GM21737 (cell line): ENCODE results near the gene ONECUT3.

Experiments
- ATAC-seq: cut with Tn5 transposase; IDR thresholded peaks from one replicate; pipeline ENCODE4 v1.9.1; 2021; ENCODE audit warnings: mild to moderate bottlenecking, moderate library complexity; ENCODE audit not compliant: unreplicated experiment

Gene ONECUT3

DNA sequence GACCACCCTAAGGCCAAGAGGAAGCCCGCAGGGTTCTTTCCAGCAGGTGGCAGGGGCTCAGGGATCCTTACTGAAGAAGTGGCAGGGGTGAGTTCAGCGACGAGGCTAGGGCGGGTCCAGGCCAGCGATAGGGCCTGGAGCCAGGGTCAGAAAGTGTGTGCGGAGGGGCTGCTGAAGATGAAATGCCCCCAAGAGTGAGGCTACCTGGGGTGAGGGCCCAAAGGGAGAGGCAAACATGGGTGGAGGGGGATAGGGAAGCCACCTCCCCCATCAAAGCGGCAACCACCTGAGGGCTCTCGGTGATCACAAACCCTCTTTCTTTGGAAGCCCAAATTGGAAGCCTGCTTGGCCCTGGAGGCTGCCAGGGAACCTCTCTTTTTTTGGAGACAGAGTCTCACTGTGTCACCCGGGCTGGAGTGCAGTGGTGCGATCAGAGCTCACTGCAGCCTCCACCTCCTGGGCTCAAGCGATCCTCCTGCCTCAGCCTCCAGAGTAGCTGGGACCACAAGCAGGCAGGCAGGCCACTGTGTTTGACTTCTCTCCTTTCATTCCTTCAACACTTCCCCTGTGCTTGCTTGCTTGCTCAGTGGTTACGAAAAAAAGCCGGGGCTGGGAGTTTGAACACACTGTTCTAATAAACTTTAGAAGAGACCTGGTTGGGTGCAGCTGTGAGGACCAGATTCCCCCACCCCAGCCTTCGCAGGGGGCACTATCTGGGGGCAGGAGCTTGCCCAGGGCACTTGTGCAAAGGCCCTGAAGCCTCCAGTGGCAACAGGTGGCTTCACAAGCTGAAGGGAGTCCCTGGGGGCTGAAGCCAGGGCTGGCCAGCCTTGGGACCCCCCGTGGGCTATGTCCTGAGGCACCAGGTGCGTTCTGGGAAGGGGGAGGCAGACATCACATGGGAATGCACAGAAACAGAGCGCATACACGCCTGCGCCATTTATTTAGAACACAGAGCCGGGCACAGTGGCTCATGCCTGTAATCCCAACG, 60.2 kb downstream of the ONECUT3 start:
- no peak for ATAC-seq

DNA sequence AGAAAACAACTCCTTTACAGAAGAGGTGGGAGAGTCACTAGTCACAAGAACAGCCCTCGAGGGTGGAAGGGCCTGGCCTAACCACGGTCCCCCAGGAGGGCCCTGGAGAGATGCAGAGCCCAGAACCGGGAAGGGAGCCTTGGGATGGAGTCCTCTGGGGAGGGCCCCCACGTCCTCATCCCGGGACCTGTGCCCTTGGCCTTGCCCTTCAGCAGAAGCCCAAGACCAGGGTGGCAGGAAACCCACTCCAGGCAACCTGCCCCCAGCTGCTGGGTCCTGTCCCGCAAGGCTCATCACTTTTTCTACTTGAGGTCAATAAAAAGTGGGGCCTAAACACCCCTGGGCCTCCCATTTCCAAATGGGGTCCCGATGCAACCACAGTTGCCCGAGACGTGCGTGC, 61.1 kb downstream of the ONECUT3 start:
- no peak for ATAC-seq

DNA sequence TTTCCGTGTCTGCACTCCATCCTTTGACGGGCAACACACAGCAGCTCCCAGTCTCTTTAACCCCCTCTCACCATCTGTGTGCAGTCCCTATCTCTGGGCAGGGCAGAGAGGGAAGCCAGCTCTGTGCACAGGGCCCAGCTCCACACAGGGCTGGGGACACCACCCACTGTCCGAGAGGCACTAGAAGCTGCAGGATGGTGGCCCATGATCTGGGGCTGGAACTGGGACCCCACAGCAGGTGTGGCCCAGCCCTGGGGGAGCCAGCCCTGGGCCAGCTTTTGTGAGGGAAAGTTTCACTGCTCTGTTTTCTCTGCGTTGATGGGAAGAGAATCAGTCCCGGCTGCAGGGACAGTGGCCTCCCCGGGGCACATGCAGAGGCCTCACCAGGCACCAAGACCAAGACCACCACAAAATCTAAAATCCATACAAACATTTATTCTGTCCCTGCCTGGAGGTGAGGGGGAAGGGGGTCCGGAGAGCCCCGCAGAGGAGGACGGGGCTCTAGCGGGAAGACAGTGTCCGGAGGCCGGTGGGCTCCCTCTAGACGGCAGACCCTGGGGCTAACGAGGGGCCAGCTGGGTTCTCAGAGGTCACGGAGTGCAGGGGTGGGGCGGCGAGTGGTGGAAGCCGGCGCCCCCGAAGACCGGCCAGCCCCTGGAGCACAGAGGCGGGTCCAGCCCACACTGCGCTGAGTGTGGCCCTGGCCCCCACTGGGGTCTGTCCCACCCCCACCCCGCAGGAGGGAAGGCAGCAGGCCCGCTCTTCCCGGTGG, 61.7 kb downstream of the ONECUT3 start:
- no peak for ATAC-seq

DNA sequence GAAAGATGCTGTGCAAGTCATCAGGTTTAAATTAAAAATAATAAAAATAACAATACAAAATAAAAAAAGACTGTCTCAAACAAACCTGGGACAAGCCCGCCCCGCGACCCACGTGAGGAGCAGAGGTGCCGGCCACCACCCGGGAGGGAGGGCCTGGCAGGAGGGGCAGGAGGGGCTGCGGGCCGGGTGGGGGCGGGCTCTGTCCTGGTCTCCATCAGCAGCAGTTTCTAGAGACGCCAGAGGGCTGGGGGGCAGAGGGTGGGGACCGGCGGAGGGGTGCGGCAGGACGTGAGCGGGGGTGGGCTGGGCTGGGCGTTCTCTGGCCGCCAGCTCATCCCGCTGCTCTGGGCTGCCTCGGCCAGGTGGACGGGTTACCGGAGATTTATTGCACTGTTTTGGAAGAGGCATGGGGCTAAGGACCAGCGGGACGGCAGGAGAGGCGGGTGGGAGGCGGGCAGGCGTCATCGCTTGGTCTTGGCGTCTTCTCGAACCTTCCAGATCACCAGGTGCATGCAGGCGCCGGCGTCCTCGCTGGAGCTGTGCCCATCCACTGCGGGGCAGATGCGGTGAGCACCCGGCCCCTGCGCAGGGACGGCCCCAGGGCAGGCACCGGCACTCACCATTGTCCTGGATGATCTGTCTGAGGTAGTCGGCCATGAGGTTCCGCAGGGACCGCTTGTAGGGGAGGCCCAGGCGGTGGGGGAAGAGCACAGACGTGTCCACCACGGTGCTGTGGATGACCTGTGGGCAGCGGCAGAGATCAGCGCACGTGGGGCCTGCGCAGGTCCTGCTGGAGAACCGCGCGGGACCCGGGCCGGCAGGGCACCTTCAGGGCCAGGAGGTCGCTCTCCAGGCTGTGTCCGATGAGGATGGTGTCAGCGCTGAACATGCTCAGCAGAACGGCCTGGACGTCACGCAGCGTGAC, 62.6 kb downstream of the ONECUT3 start:
- no peak for ATAC-seq

DNA sequence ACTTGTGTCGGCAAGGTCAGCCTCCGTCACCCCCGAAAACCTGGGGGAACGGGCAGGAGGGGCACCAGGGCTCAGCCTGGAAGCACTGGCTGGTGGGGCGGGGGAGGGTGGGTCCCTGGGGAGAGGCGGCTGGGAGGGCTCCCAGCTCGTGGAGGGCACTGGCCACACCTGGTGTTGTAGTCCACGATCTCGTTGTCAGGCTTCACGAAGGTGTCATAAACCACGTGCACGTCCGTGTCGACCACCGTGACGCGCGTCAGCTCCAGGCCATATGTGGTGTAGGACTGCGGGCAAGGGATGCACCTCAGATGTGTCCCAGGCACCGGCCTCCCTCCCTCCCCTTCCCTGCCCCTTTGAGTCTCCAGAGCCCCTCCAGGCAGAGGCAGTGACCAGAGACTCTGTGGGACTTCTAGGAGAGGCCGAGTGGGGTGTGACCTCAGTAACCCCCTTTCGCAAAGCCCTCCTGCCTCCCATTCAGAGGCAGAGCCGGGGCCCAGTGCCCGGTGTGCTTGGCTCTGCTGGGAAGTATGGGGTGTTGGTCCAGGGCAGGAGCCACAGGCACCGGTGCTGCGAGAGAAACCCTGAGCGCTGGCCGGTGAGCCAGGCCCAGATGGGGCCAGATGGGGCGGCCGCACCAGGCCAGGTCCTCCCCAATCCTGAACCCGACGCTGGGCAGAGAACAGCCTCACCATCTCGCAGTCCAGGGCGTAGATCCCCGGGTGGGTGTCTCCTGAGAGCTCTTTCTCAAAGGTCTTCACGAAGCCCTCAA, 63.4 kb downstream of the ONECUT3 start:
- ATAC-seq, result no peak

DNA sequence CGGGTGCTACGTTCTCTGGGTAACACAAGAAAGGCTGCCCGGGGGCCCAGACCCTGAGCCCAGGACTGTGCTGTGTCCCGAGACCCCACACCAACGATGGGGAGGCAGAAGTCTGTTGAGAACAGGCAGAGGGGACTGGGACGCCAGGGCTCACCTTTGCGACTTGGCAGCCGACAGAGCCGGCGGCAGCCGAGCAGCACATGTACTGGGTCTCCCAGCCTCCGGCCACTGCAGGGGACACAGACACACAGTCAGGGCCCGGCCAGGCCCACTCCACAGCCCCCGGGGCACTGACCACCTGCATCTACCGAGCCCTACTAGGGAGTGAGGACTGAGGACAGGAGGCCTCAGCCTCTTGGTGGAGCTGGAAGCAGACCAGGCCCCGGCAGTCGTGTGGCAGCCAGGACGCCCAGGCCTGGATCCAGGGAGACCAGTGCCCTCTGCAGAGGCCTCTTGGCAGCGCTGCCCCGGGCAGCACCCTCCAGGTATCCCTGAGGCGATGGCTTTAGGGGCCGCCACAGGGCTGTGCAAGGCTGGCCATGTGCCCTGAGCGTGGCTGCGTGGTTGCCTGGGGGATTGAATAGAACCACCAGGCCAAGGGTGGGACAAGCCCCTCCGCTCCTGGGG, 64.4 kb downstream of the ONECUT3 start:
- ATAC-seq, result no peak

DNA sequence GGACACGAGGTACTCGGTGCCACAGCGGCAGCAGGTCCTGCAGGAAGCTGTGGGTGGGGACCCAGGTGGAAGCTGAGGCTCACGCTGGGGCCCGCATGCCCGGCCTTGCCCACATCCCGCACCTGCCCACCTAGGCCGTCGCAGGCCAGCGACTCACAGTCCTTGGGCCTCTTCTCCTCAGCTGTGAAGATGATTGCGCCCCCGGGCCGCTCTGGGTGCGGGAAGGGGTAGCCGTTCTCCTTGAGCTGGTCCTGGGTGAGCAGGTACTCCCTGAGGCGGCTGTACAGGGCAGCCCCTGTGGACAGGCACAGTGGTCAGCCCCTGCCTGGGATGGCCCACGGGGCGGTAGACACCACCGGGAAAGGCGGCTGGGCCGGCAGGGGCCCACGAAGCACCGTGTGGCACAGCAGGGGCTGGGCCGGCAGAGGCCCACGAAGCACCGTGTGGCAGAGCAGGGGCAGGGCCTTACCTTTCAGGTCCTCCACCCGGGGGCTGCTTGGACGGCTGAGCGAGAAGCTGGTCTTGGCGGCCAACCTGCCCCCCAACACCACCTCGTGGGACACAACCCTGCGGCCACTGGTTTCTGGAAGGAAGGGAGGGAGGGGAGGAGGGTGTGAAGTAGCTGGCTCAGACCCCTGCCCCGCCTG, 65.4 kb downstream of the ONECUT3 start:
- ATAC-seq, result no peak

DNA sequence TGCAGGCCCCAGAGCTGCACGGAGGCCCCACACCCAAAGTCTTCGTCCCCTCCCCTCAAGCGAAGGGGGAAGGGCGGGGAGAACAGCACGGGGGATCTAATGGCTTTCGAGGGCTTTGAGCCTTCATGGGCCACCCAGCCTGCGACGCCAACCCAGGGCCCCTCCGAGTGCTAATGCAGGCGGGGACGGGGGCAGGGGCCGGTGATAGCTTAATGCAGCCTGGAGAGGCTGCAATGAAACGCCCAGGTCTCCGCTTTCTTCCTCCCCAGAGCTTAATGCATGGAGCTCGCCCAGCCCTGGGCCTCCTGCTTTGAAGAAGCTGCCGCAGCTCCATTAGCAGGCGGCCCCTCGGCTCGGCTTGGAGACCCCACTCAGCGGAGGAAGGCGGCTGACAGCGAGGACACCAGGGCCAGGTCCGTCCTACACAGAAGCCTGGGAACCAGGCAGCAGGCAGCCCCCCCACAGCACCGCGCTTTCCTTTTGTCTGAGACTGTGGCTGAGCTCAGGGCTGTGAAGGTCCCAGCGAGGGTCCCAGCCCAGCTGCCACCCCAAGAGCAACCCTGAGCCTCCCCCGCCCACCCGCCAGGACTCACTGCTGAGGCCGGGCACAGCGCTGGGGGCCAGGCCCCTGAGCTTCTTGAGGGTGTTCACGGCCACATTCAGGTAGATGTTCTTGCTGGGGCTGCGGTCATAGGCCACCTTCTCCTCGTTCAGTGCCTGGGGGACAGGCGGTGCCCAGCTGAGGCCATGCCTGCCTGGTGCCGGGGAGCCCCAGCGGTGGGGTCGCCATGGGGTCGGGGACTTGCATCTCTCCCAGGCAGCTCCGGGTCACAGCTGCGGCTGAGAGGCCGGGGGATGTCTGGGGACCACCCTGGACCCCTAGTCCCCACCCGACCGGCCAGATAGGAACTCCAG, 66.3 kb downstream of the ONECUT3 start:
- no peak for ATAC-seq

DNA sequence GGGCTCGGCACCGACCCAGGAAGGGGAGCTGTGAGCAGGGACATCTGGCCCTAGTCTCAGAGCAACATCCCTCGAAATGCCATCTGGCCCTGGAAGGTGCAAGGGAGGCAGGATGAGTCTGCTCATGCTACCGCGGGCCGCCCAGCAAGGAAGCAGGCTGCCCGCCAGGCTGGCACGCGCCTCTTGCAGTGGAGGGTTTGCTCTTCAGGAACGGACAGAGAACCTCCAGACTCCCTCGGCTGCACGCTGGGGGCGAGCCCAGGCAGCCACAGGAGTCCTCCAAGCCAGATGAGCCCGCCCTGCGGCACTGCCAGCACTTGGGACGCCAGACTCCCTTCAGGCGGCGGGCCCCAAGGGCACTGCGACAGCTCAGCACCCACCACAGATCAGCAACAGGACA, 68.9 kb downstream of the ONECUT3 start:
- ATAC-seq, result no peak

DNA sequence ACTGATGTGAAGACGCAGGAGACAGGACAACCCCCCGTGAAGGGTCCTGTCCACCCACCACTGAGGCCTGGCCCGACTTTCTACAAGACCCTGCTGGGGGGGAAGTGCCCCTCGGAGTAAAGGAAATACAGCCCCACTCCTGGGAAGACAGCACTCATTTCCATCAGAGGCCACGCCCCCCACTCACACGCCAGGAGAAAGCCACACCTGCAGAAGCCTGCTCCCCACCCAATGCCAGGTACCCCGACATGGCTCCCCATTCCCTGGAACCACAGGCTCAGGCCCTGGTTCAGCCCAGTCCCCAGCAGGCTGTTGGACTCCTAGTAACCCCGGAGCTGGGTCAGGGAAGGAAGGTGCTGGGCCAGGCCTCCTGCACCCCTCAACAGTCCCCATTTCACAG, 69.7 kb downstream of the ONECUT3 start:
- ATAC-seq, result no peak

DNA sequence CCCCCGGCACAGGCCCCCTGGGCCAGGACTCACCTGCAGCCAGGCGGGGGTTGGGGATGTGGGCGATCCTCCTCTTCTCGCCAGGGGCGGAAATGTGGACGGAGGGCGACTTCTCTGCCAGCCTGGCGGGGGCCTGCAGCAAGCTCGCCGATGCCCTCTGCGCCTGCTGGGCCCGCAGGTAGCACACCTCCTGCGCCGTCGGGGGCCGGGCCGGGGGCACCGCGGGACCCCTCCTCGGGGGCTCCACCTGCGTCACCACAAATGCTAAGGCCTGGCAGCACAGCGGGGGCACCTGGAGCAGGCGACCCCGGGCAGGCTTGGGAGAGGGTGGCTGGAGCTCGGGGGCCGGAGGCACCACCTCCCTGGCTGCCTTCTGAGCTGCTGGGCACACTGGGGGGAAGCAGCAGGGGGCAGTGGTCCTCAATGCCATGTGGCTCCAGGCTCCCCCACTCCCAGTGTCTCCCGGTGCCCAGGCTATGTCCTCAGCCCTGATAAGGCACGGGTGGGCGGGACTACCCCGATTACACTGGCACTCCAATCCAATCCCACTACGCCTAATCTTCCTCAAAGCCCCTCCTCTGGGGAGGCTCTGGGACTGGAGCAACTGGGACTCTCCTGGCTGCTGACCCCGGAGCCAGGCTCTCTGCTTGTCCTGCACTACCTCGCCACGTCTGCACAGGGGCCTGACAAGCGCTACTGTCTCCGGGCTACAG, 70.4 kb downstream of the ONECUT3 start:
- no peak for ATAC-seq

DNA sequence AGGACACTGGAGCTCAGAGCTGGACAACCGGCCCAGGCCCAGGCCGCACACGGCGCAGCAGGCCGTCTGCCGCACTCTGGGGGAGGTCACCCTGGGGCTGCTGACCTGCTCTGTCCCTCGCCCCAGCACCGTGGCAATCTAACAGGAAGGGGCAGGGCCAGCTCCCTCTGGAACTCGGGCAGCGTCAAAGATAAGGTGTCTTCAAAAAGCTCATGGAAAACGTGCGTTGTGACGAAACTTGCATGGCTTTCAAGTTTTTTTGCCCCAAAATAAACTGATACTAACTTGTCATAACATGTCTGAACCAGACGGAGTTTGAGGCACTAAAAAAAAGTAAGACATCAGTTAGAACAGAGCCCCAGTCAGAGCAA, 70.9 kb downstream of the ONECUT3 start:
- no peak for ATAC-seq

DNA sequence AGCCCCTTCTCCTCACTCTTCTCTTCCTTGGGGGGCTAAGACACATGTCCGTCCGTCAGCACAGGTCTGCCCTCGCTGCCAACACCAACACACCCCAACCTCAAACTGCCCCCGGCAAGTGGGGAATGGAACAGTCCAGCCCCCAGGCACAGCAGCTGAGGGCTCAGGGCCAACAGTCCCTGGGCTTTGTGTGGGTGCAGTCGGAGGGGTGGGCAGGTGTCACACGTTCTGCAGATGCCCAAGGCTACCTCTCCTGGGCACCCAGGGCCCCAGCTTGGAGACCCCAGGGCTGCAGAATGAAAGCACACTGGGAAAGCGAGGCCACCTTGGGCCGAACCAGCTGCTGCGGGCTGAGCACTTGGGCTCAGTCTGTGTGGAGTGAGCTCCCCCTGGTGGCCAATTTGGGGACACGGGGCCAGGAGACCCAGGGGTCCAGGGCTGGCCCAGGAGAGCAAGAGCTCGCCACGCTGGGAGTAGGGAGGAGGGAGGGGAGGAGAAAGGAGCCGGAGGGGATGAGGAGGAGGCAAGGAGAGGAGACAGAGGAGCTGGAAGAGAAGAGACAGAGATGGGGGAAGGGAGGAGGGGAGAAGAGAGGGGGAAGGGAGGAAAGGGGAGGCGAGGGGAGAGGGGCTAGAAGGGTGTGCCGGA, 72.7 kb downstream of the ONECUT3 start:
- ATAC-seq, result no peak

DNA sequence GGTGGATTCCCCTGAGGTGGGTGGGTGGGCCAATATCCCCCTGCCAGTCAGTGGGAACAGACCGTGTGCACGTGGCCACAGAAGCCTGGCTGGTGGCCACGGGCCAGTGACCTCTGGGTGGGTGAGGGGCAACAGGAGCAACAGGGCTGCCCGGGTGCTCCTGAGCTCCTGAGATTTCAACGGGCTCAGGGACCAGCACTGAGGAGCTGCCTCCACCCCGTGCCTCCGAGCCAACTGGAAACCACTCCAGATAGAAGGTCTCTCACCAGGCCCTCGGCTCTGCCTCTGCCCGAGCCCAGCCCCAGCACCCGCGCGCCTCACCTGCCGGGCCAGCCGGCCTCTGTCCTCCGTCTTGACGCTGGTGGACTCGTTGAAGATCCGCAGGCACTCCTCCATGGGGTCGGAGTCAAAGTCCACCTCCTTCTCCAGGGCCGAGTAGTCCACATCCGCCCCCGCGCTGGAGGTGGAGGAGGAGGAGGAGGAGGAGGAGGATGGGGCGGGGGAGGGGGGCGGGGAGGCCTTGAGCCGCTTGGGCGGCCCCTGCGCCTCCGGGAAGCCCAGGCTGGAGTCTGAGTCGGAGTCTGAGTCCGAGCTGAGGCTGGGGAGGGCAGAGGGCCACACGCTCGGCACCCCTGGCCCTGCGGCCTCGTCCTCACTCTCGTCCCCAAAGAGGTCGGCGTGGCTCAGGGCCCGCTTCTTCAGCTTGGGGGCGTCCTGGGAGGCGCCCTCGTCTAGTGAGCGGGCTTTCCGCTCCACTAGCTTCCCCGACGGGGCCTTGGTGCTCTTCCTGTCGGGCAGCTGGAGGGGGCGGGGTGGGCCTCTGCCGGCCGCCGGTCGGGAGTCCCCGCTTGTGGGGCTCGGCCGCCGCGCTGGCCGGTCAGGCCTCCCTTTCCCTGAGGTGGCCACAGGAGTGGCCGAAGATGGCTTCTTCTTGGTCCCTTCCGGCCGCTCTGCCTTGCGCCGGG, 73.5 kb downstream of the ONECUT3 start:
- no peak for ATAC-seq

DNA sequence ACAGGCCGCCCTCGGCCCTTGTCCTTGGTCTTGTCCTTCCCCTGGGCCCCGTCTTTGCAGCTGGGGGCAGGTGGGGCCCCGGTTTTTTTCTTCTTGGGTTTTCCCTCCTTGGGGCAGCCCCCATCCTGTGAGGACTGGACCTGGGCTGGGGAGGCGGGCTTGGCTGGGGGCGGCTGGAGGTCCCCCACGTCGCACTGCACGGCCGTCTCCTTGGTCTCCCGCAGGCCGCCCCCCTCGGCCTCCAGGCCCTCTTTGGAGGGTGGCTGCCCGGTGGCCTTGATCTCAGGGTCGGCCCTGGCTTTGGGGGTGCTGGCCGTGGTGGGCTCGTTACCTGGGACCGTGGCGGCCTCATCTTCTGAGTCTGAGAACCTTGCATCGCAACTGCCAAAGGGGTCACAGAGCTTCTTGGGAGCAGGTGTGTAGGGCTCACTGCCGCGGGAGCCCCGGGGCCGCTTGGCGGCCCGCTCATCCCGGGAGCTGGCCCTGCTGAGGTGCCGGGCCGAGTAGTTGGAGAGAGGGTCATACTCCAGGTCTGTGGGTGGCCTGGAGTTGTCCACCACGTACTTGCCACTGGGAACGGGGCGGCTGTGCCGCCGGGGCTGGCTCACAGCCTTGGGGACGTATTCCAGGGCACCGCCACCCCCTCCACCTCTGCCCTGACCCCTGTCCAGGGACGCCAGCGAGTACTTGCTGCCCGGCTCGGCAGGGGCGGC, 74.4 kb downstream of the ONECUT3 start:
- ATAC-seq, result no peak
